ENCODE data around the gene FAIM2.

DNA sequence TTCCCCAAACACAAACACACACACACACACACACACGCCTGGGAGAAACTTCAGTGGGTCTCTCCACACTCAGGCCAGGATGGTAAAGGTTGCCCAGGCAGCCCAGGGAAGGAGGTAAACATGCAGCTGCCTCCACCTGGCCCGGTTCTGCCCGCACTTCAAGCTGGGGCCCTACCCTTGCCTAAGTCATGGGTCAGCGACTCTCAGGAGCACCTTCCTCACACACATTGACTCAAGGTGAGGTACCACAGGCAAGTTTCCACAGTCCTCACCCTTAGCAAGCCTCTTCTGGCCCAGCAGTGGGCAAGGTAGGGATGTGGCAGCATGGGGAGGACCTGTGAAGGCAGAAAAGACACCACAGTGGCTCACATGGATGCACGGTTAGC lies 14.1 kb upstream of the FAIM2 start:
- TF ChIP-seq, protein P1, sequence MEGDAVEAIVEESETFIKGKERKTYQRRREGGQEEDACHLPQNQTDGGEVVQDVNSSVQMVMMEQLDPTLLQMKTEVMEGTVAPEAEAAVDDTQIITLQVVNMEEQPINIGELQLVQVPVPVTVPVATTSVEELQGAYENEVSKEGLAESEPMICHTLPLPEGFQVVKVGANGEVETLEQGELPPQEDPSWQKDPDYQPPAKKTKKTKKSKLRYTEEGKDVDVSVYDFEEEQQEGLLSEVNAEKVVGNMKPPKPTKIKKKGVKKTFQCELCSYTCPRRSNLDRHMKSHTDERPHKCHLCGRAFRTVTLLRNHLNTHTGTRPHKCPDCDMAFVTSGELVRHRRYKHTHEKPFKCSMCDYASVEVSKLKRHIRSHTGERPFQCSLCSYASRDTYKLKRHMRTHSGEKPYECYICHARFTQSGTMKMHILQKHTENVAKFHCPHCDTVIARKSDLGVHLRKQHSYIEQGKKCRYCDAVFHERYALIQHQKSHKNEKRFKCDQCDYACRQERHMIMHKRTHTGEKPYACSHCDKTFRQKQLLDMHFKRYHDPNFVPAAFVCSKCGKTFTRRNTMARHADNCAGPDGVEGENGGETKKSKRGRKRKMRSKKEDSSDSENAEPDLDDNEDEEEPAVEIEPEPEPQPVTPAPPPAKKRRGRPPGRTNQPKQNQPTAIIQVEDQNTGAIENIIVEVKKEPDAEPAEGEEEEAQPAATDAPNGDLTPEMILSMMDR (conservative IDR thresholded peaks at IDR 0.05; ENCODE audit: low read depth in 2 of 2), result no peak
- TF ChIP-seq EZH2phosphoT487 (IDR thresholded peaks at IDR 0.05; ENCODE audit: unreplicated experiment) (no peak), CREB1 (CRISPR knock-in tag; IDR thresholded peaks at IDR 0.05; ENCODE audit: low read depth) (no peak), POLR2AphosphoS5 (IDR thresholded peaks at IDR 0.05; ENCODE audit: low read depth) (no peak), EZH2 (IDR thresholded peaks at IDR 0.05; ENCODE audit: low read depth, unreplicated experiment) (no peak), ZNF114 (CRISPR knock-in tag; IDR thresholded peaks at IDR 0.05) (no peak), NANOG (IDR thresholded peaks at IDR 0.05; ENCODE audit: borderline replicate concordance) (no peak)
- TF ChIP-seq, protein P2, sequence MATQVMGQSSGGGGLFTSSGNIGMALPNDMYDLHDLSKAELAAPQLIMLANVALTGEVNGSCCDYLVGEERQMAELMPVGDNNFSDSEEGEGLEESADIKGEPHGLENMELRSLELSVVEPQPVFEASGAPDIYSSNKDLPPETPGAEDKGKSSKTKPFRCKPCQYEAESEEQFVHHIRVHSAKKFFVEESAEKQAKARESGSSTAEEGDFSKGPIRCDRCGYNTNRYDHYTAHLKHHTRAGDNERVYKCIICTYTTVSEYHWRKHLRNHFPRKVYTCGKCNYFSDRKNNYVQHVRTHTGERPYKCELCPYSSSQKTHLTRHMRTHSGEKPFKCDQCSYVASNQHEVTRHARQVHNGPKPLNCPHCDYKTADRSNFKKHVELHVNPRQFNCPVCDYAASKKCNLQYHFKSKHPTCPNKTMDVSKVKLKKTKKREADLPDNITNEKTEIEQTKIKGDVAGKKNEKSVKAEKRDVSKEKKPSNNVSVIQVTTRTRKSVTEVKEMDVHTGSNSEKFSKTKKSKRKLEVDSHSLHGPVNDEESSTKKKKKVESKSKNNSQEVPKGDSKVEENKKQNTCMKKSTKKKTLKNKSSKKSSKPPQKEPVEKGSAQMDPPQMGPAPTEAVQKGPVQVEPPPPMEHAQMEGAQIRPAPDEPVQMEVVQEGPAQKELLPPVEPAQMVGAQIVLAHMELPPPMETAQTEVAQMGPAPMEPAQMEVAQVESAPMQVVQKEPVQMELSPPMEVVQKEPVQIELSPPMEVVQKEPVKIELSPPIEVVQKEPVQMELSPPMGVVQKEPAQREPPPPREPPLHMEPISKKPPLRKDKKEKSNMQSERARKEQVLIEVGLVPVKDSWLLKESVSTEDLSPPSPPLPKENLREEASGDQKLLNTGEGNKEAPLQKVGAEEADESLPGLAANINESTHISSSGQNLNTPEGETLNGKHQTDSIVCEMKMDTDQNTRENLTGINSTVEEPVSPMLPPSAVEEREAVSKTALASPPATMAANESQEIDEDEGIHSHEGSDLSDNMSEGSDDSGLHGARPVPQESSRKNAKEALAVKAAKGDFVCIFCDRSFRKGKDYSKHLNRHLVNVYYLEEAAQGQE (IDR thresholded peaks at IDR 0.05; ENCODE audit: unreplicated experiment), result no peak
- TF ChIP-seq, protein P3, sequence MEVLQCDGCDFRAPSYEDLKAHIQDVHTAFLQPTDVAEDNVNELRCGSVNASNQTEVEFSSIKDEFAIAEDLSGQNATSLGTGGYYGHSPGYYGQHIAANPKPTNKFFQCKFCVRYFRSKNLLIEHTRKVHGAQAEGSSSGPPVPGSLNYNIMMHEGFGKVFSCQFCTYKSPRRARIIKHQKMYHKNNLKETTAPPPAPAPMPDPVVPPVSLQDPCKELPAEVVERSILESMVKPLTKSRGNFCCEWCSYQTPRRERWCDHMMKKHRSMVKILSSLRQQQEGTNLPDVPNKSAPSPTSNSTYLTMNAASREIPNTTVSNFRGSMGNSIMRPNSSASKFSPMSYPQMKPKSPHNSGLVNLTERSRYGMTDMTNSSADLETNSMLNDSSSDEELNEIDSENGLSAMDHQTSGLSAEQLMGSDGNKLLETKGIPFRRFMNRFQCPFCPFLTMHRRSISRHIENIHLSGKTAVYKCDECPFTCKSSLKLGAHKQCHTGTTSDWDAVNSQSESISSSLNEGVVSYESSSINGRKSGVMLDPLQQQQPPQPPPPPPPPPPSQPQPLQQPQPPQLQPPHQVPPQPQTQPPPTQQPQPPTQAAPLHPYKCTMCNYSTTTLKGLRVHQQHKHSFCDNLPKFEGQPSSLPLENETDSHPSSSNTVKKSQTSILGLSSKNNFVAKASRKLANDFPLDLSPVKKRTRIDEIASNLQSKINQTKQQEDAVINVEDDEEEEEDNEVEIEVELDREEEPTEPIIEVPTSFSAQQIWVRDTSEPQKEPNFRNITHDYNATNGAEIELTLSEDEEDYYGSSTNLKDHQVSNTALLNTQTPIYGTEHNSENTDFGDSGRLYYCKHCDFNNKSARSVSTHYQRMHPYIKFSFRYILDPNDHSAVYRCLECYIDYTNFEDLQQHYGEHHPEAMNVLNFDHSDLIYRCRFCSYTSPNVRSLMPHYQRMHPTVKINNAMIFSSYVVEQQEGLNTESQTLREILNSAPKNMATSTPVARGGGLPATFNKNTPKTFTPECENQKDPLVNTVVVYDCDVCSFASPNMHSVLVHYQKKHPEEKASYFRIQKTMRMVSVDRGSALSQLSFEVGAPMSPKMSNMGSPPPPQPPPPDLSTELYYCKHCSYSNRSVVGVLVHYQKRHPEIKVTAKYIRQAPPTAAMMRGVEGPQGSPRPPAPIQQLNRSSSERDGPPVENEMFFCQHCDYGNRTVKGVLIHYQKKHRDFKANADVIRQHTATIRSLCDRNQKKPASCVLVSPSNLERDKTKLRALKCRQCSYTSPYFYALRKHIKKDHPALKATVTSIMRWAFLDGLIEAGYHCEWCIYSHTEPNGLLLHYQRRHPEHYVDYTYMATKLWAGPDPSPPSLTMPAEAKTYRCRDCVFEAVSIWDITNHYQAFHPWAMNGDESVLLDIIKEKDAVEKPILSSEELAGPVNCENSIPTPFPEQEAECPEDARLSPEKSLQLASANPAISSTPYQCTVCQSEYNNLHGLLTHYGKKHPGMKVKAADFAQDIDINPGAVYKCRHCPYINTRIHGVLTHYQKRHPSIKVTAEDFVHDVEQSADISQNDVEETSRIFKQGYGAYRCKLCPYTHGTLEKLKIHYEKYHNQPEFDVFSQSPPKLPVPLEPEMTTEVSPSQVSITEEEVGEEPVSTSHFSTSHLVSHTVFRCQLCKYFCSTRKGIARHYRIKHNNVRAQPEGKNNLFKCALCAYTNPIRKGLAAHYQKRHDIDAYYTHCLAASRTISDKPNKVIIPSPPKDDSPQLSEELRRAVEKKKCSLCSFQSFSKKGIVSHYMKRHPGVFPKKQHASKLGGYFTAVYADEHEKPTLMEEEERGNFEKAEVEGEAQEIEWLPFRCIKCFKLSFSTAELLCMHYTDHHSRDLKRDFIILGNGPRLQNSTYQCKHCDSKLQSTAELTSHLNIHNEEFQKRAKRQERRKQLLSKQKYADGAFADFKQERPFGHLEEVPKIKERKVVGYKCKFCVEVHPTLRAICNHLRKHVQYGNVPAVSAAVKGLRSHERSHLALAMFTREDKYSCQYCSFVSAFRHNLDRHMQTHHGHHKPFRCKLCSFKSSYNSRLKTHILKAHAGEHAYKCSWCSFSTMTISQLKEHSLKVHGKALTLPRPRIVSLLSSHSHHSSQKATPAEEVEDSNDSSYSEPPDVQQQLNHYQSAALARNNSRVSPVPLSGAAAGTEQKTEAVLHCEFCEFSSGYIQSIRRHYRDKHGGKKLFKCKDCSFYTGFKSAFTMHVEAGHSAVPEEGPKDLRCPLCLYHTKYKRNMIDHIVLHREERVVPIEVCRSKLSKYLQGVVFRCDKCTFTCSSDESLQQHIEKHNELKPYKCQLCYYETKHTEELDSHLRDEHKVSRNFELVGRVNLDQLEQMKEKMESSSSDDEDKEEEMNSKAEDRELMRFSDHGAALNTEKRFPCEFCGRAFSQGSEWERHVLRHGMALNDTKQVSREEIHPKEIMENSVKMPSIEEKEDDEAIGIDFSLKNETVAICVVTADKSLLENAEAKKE (CRISPR knock-in tag; IDR thresholded peaks at IDR 0.05), result no peak

Data from GM23338 (cell line).